Subcutaneous adipose tissue (tissue), 4 donors: Measurements from ENCODE around the gene GADD45A. TPM values are rescaled to one million over a fixed set of nuclear protein-coding genes. Genes with fewer than 3 reads are reported as not detected.

ENCODE experiments used
- CTCF ChIP-seq: fragments of 450-650 bp; IDR thresholded peaks from one replicate; pipeline ENCODE4 v1.5.1; 2016; ENCODE audit warnings: low read depth, mild to moderate bottlenecking, control low read depth, antibody characterized with exemption, moderate library complexity
- total RNA-seq, 4 donors: library from RNA; depleted of rRNA; stranded (reverse); fragments of >200 nt; gene quantifications; one replicate each; pipeline ENCODE4 v1.1.0, GENCODE V29; 2016

GADD45A gene
- total RNA-seq, 4 donors from 2014 or later = 45.9 to 85.5 (median 66.8) TPM

- TF ChIP-seq CTCF = no peak
These were observed 20.9 kb downstream of the GADD45A start for GRCh38 chr1:67705735-67706453.

DNA sequence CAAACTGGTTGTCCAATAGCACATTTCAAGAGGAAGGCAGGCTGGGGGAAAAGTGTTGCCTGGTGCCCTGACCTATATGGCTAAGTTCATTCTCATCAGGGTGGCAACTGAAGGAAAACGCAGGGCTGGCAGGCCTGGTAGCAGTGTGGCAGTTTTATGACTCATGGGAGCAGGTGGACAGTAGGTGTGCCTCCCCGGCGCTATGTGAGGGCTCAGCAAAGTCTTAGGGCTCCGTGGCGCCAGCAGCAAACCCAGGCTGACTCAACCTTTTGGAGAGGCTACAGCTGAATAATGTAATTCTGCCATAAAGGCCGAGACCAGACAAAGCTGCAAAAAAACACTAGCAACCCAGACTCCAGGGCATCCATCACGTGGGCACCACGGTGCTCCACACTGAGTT is 23.6 kb downstream of the GADD45A start:
- no peak for TF ChIP-seq CTCF

- TF ChIP-seq CTCF = no peak
These were observed 25.4 kb downstream of the GADD45A start for GRCh38 chr1:67710417-67710816.

DNA sequence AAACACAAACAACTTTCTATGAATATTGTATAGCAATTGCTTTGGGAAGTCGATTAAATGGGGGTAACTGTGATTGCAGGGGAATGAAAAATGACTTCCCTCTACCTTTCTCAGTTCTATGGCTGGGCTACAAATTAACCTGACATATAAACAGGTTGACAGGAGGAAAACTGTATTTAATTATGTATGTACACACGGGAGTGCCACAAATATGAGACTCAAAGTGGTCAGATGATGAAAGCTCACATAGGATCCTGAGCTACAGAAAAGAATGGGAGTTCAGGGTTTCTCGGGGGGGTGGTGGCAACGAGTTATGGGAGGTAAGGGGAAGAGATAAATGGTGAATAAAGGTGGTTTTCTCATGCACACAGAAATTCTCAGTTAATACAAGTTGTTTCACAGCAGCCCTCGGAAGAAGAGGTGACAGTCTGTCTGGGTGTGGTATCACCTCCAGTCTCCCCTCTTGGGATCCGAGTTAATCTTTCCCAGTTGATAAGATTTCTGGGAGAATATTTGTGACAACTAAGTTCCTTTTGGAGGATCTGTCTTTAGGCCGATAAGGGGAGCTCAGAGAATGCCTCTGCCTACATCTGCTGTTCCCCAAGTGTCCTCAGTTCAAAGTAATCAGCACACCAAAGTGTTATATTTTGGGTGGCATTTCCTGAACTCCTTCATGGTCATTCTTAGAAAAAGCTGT is 26.3 kb downstream of the GADD45A start:
- no peak for TF ChIP-seq CTCF

DNA sequence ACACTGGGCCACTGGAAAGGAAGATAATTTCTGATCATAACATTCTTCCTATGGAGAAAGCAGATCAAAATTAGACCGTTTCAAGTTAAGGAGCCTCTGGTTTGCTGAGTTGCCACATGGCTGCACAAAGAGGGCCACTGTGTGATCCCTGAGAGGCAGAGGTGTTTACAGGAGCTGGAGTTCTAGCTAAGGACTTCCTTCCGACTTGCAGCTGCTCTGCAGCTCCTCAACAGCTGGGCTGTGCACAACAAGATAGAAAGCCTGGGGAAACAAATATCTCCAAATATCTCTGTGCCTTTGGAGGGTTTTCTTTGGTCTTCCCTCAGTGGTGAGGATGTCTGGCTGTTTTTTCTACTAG is 26.8 kb downstream of the GADD45A start:
- no peak for TF ChIP-seq CTCF

DNA sequence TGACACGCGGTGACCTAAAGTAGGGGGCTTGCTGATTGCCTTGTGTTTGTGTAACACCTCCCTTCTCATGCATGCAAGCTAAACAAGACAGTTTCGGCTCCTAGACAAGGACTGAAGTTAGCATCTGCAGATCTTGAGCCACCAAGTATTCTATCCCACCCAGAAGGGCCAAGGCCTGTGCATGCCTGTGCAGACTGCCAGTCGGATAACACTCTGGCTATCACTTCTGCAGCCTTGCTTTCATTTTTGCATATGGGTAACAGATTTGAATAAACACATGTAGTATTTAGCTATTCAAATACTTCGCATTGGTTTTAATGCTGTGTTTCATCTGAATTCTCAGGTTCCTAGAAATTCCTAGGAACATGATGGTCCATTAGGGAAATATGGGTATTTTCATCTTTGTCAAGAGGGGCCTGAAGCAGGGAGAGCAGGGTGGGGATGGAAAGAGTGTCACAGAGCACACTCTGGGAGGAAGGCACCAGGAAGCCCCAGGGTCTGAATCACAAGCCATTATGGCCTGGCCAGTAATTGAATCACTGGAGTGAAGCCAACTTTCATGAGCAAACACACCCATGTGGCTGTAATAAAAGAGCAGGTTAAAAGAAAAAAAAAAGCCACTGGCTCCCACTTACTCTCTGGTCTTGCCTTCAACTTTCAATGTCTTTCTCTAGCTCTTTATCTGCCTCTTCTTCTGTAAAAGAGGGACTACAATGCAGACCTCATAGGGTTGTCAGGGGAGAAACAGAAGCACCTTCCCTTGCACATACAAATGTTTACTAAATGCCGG is 28.3 kb downstream of the GADD45A start:
- no peak for TF ChIP-seq CTCF

GRCh38 chr1:67715819-67716218 is 30.8 kb downstream of the GADD45A start:
- TF ChIP-seq CTCF = no peak
